ENCODE measurements around the gene NLGN1.

Gene NLGN1

DNA sequence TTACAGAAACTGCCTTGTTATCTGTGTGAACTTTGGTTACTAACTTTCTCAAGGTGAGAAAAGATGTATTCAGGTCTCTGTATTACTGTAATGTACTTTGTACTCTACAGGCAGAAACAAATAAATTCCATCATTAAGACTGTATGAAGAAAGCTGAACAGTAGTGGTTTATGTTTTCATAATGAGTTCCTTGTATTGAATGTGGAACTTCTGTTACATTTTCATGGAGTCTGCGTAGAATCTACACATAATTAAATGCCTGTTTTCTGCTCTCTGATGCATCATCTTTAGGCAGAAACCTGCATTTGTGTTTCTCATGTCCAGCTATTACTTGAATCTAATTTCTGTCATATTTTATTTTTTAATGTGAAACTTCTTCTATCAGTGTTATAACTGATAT is 302.8 kb downstream of the NLGN1 start:
- Histone ChIP-seq H3K18ac (ENCODE audit: low read length) (no peak overlapping the region), H2AFZ (ENCODE audit: insufficient read depth, low read length, poor library complexity) (no peak overlapping the region), H3K9ac (ENCODE audit: low read length) (no peak overlapping the region), H2BK120ac (ENCODE audit: insufficient read depth, low read length, poor library complexity) (no peak overlapping the region), H3K27ac (ENCODE audit: low read depth, low read length) (no peak overlapping the region), H3K23ac (ENCODE audit: low read length) (no peak overlapping the region), H3K79me1 (ENCODE audit: low read length) (no peaks in the 10 kb centered on the region), H3K4ac (ENCODE audit: low read depth, low read length) (no peak overlapping the region), H3K27me3 (ENCODE audit: insufficient read depth, low read length) (no peaks in the 10 kb centered on the region), H4K8ac (ENCODE audit: low read depth, low read length) (no peak overlapping the region), H2BK5ac (ENCODE audit: low read depth, low read length, poor library complexity) (no peak overlapping the region), H3K4me3 (ENCODE audit: low read depth, low read length) (no peak overlapping the region), H3K79me2 (ENCODE audit: control insufficient read depth, insufficient read depth, low read length, poor library complexity) (no peaks in the 10 kb centered on the region), H4K12ac (ENCODE audit: low read depth, low read length) (no peak overlapping the region), H3K4me2 (ENCODE audit: low read length) (no peak overlapping the region), H3K14ac (ENCODE audit: low read length) (no peak overlapping the region), H2BK12ac (ENCODE audit: low read length) (no peak overlapping the region), H3K9me3 (ENCODE audit: insufficient read depth, low read depth, low read length) (no peaks in the 10 kb centered on the region), H3K36me3 (ENCODE audit: control insufficient read depth in 1 of 2, insufficient read depth in 2 of 2, low read length in 2 of 2) (no peaks in the 10 kb centered on the region), H3K4me1 (ENCODE audit: control insufficient read depth in 1 of 2, insufficient read depth in 2 of 2, low read length in 2 of 2) (no peaks in the 10 kb centered on the region), H4K91ac (ENCODE audit: low read depth, low read length) (no peak overlapping the region), H2AK5ac (ENCODE audit: low read length) (no peak overlapping the region)
- no CpG with 5 or more reads among the region's 1 CpG for WGBS (ENCODE audit: extremely low coverage, insufficient coverage, insufficient read length)
- no peak for DNase-seq

DNA sequence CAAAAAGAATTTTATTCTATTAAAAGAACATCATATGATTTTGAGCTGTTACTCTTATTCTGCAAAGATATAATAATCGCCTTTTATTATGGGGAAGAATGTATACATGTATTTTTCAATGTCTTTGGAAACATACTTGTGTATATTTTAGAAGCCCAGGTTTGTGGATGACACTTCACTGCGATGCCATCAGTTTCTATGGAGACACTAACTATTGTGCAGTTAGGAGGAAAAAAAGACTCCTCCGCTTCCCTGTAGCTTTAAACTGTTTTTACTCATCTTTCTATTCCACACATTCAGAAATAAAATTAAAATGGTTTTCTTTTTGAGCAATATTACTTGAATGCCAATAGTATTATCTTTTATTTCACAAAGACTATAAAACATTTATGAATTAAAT is 305.0 kb downstream of the NLGN1 start:
- Histone ChIP-seq H3K18ac (ENCODE audit: low read length) (no peak overlapping the region), H3K23ac (ENCODE audit: low read length) (no peak overlapping the region), H3K79me1 (ENCODE audit: low read length) (no peaks in the 10 kb centered on the region), H2AFZ (ENCODE audit: insufficient read depth, low read length, poor library complexity) (no peak overlapping the region), H3K27me3 (ENCODE audit: insufficient read depth, low read length) (no peaks in the 10 kb centered on the region), H3K4ac (ENCODE audit: low read depth, low read length) (no peak overlapping the region), H3K36me3 (ENCODE audit: control insufficient read depth in 1 of 2, insufficient read depth in 2 of 2, low read length in 2 of 2) (no peaks in the 10 kb centered on the region), H3K79me2 (ENCODE audit: control insufficient read depth, insufficient read depth, low read length, poor library complexity) (no peaks in the 10 kb centered on the region), H2AK5ac (ENCODE audit: low read length) (no peak overlapping the region), H3K14ac (ENCODE audit: low read length) (no peak overlapping the region), H2BK120ac (ENCODE audit: insufficient read depth, low read length, poor library complexity) (no peak overlapping the region), H3K4me3 (ENCODE audit: low read depth, low read length) (no peak overlapping the region), H3K27ac (ENCODE audit: low read depth, low read length) (no peak overlapping the region), H4K8ac (ENCODE audit: low read depth, low read length) (no peak overlapping the region), H2BK12ac (ENCODE audit: low read length) (no peak overlapping the region), H3K4me2 (ENCODE audit: low read length) (no peak overlapping the region), H4K12ac (ENCODE audit: low read depth, low read length) (no peak overlapping the region), H2BK5ac (ENCODE audit: low read depth, low read length, poor library complexity) (no peak overlapping the region), H4K91ac (ENCODE audit: low read depth, low read length) (no peak overlapping the region), H3K4me1 (ENCODE audit: control insufficient read depth in 1 of 2, insufficient read depth in 2 of 2, low read length in 2 of 2) (no peaks in the 10 kb centered on the region), H3K9me3 (ENCODE audit: insufficient read depth, low read depth, low read length) (no peaks in the 10 kb centered on the region), H3K9ac (ENCODE audit: low read length) (no peak overlapping the region)
- no CpG with 5 or more reads among the region's 3 CpGs for WGBS (ENCODE audit: extremely low coverage, insufficient coverage, insufficient read length)
- DNase-seq: no peak

- H2BK12ac ChIP-seq (ENCODE audit: low read length): no peak overlapping the region
- H4K91ac ChIP-seq (ENCODE audit: low read depth, low read length): no peak overlapping the region
- no peak overlapping the region for H2AFZ ChIP-seq (ENCODE audit: insufficient read depth, low read length, poor library complexity)
- no peak overlapping the region for H3K4me2 ChIP-seq (ENCODE audit: low read length)
- H2BK5ac ChIP-seq (ENCODE audit: low read depth, low read length, poor library complexity): no peak overlapping the region
- no peaks in the 10 kb centered on the region for H3K79me1 ChIP-seq (ENCODE audit: low read length)
- no peak overlapping the region for H3K14ac ChIP-seq (ENCODE audit: low read length)
- no peak overlapping the region for H2AK5ac ChIP-seq (ENCODE audit: low read length)
- H3K36me3 ChIP-seq (ENCODE audit: control insufficient read depth in 1 of 2, insufficient read depth in 2 of 2, low read length in 2 of 2): no peaks in the 10 kb centered on the region
- H3K27ac ChIP-seq (ENCODE audit: low read depth, low read length): no peak overlapping the region
- no peaks in the 10 kb centered on the region for H3K79me2 ChIP-seq (ENCODE audit: control insufficient read depth, insufficient read depth, low read length, poor library complexity)
- no peak overlapping the region for H3K23ac ChIP-seq (ENCODE audit: low read length)
- H3K27me3 ChIP-seq (ENCODE audit: insufficient read depth, low read length): no peaks in the 10 kb centered on the region
- H3K4me1 ChIP-seq (ENCODE audit: control insufficient read depth in 1 of 2, insufficient read depth in 2 of 2, low read length in 2 of 2): no peaks in the 10 kb centered on the region
- no peak overlapping the region for H3K18ac ChIP-seq (ENCODE audit: low read length)
- H4K8ac ChIP-seq (ENCODE audit: low read depth, low read length): no peak overlapping the region
- no peak overlapping the region for H4K12ac ChIP-seq (ENCODE audit: low read depth, low read length)
- H3K9ac ChIP-seq (ENCODE audit: low read length): no peak overlapping the region
- H3K4me3 ChIP-seq (ENCODE audit: low read depth, low read length): no peak overlapping the region
- H3K4ac ChIP-seq (ENCODE audit: low read depth, low read length): no peak overlapping the region
- H2BK120ac ChIP-seq (ENCODE audit: insufficient read depth, low read length, poor library complexity): no peak overlapping the region
- DNase-seq: no peak
- H3K9me3 ChIP-seq (ENCODE audit: insufficient read depth, low read depth, low read length): no peaks in the 10 kb centered on the region
- WGBS (ENCODE audit: extremely low coverage, insufficient coverage, insufficient read length): no CpG with 5 or more reads among the region's 3 CpGs
Measured at GRCh38 chr3:173703771-173704170, 306.2 kb downstream of the NLGN1 start.

DNA sequence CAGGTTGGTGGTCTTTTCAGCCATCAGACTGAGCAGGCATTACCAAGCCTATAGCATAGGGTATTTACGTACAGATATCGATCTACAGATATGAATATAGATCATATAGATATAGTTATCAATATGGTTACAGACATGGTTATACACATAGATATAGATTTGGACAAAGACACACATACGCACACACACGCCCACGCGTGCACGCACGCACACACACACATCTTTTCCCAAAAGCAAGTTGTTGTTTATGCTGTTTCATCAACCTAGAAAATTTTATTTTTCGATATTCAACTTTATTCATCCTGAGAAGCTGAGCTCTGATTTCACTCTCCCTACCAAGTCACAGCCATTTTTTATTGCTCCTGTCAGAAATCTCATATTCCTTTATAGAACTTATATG is 309.1 kb downstream of the NLGN1 start:
- H3K79me1 ChIP-seq (ENCODE audit: low read length): no peaks in the 10 kb centered on the region
- H3K14ac ChIP-seq (ENCODE audit: low read length): no peak overlapping the region
- no peak overlapping the region for H4K8ac ChIP-seq (ENCODE audit: low read depth, low read length)
- no peak overlapping the region for H2AK5ac ChIP-seq (ENCODE audit: low read length)
- H3K4ac ChIP-seq (ENCODE audit: low read depth, low read length): no peak overlapping the region
- no peak overlapping the region for H2BK12ac ChIP-seq (ENCODE audit: low read length)
- H3K79me2 ChIP-seq (ENCODE audit: control insufficient read depth, insufficient read depth, low read length, poor library complexity): no peaks in the 10 kb centered on the region
- no peak overlapping the region for H3K23ac ChIP-seq (ENCODE audit: low read length)
- H2BK5ac ChIP-seq (ENCODE audit: low read depth, low read length, poor library complexity): no peak overlapping the region
- no peak overlapping the region for H3K9ac ChIP-seq (ENCODE audit: low read length)
- H2BK120ac ChIP-seq (ENCODE audit: insufficient read depth, low read length, poor library complexity): no peak overlapping the region
- no peaks in the 10 kb centered on the region for H3K27me3 ChIP-seq (ENCODE audit: insufficient read depth, low read length)
- H3K18ac ChIP-seq (ENCODE audit: low read length): no peak overlapping the region
- no peaks in the 10 kb centered on the region for H3K9me3 ChIP-seq (ENCODE audit: insufficient read depth, low read depth, low read length)
- DNase-seq: no peak
- H3K36me3 ChIP-seq (ENCODE audit: control insufficient read depth in 1 of 2, insufficient read depth in 2 of 2, low read length in 2 of 2): no peaks in the 10 kb centered on the region
- H3K27ac ChIP-seq (ENCODE audit: low read depth, low read length): no peak overlapping the region
- WGBS (ENCODE audit: extremely low coverage, insufficient coverage, insufficient read length): no CpG with 5 or more reads among the region's 9 CpGs
- no peak overlapping the region for H3K4me3 ChIP-seq (ENCODE audit: low read depth, low read length)
- no peaks in the 10 kb centered on the region for H3K4me1 ChIP-seq (ENCODE audit: control insufficient read depth in 1 of 2, insufficient read depth in 2 of 2, low read length in 2 of 2)
- H3K4me2 ChIP-seq (ENCODE audit: low read length): no peak overlapping the region
- no peak overlapping the region for H4K12ac ChIP-seq (ENCODE audit: low read depth, low read length)
- no peak overlapping the region for H4K91ac ChIP-seq (ENCODE audit: low read depth, low read length)
- no peak overlapping the region for H2AFZ ChIP-seq (ENCODE audit: insufficient read depth, low read length, poor library complexity)
